ENCODE measurements around the gene HK1.

DNA sequence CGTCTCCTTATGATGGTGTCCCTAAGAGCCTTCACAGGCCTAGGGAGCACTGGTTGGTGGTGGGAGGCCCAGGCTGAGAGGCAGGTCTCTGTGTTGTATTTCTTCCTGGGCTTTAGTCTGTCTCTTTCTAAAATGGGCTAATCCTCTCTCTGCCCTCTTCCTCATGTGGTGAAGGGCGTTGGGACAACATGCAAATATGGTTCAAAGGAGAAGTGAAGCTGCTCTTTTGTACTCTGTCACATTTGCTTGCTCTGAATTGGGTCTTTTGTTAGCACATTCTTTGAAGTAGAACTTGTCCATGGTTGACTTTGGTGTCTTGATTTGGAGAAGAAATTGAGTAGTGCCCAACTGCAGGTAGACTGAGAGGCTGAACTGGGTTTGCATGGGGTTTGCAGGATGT, 814 bp downstream of the HK1 start:
- TF ChIP-seq POLR2A (IDR thresholded peaks at IDR 0.05) (no peak), CTCF (IDR thresholded peaks at IDR 0.05) (no peak), POLR2AphosphoS5 (IDR thresholded peaks at IDR 0.05; ENCODE audit: insufficient read depth in 1 of 2, low read depth in 1 of 2) (no peak)
